ENCODE measurements around the gene UBE2Q2.
"Not testable (repeated sequence)": the region's sequence is repeated elsewhere in the genome, so short reads cannot be mapped to it uniquely, and the experiment has no call there.

Gene UBE2Q2

GRCh38 chr15:75864213-75865059 lies 21.2 kb downstream of the UBE2Q2 start:
- no peak for DNase-seq (ENCODE audit: low read depth in 2 of 3, low spot score in 1 of 3)

GRCh38 chr15:75866045-75866444 lies 22.8 kb downstream of the UBE2Q2 start:
- not testable (repeated sequence) for DNase-seq (ENCODE audit: low read depth in 2 of 3, low spot score in 1 of 3)

- no peak for DNase-seq (ENCODE audit: low read depth in 2 of 3, low spot score in 1 of 3)
These were observed 23.7 kb downstream of the UBE2Q2 start for GRCh38 chr15:75866916-75867315.

GRCh38 chr15:75867449-75867848 lies 24.2 kb downstream of the UBE2Q2 start:
- DNase-seq (ENCODE audit: low read depth in 2 of 3, low spot score in 1 of 3), result no peak

GRCh38 chr15:75868019-75868418 lies 24.8 kb downstream of the UBE2Q2 start:
- no peak for DNase-seq (ENCODE audit: low read depth in 2 of 3, low spot score in 1 of 3)

GRCh38 chr15:75869446-75869845 lies 26.2 kb downstream of the UBE2Q2 start:
- DNase-seq (ENCODE audit: low read depth in 2 of 3, low spot score in 1 of 3), result no peak

GRCh38 chr15:75871589-75871988 lies 28.3 kb downstream of the UBE2Q2 start:
- DNase-seq (ENCODE audit: low read depth in 2 of 3, low spot score in 1 of 3), result not testable (repeated sequence)

GRCh38 chr15:75872403-75872990 lies 29.2 kb downstream of the UBE2Q2 start:
- DNase-seq (ENCODE audit: low read depth in 2 of 3, low spot score in 1 of 3), result no peak

- DNase-seq (ENCODE audit: low read depth in 2 of 3, low spot score in 1 of 3), result no peak
These were observed 40.8 kb downstream of the UBE2Q2 start for GRCh38 chr15:75884041-75884440.

GRCh38 chr15:75887178-75887577 lies 43.9 kb downstream of the UBE2Q2 start:
- no peak for DNase-seq (ENCODE audit: low read depth in 2 of 3, low spot score in 1 of 3)

GRCh38 chr15:75891895-75892294 lies 48.6 kb downstream of the UBE2Q2 start:
- DNase-seq (ENCODE audit: low read depth in 2 of 3, low spot score in 1 of 3), result no peak

- DNase-seq (ENCODE audit: low read depth in 2 of 3, low spot score in 1 of 3), result no peak
These were observed 52.5 kb downstream of the UBE2Q2 start for GRCh38 chr15:75895731-75896130.

GRCh38 chr15:75900577-75900976 lies 57.3 kb downstream of the UBE2Q2 start:
- DNase-seq (ENCODE audit: low read depth in 2 of 3, low spot score in 1 of 3), result no peak

- DNase-seq (ENCODE audit: low read depth in 2 of 3, low spot score in 1 of 3), result no peak
These were observed 58.9 kb downstream of the UBE2Q2 start for GRCh38 chr15:75902129-75902557.

- peak; percentile 82 to 90 (median 90) for DNase-seq (ENCODE audit: low read depth in 2 of 3, low spot score in 1 of 3)
These were observed 60.3 kb downstream of the UBE2Q2 start, which contains the start of gene FBXO22 for GRCh38 chr15:75903331-75904239. TSS of gene FBXO22 (plus strand) at chr15:75903878. CDS start at chr15:75903964, 86 bp downstream.

- DNase-seq (ENCODE audit: low read depth in 2 of 3, low spot score in 1 of 3), result no peak
These were observed 62.0 kb downstream of the UBE2Q2 start for GRCh38 chr15:75905231-75905630.

- DNase-seq (ENCODE audit: low read depth in 2 of 3, low spot score in 1 of 3), result not testable (repeated sequence)
These were observed 67.1 kb downstream of the UBE2Q2 start for GRCh38 chr15:75910355-75910754.

- no peak for DNase-seq (ENCODE audit: low read depth in 2 of 3, low spot score in 1 of 3)
These were observed 73.7 kb downstream of the UBE2Q2 start for GRCh38 chr15:75916978-75917377.

- DNase-seq (ENCODE audit: low read depth in 2 of 3, low spot score in 1 of 3), result no peak
These were observed 74.9 kb downstream of the UBE2Q2 start for GRCh38 chr15:75918135-75918534.

GRCh38 chr15:75920079-75920478 lies 76.8 kb downstream of the UBE2Q2 start:
- DNase-seq (ENCODE audit: low read depth in 2 of 3, low spot score in 1 of 3), result no peak

Data from stimulated activated CD4-positive, alpha-beta T cell treated with anti-CD3 and anti-CD28 coated beads, Interleukin-12 subunit alpha, Interleukin-12 subunit beta, amount 100 ng/mL, for 48 hours (primary cell).